GM21367 (cell line): ENCODE results near the gene SH2D4B.
"Not testable (repeated sequence)": the region's sequence is repeated elsewhere in the genome, so short reads cannot be mapped to it uniquely, and the experiment has no call there.

Experiments used
- ATAC-seq: cut with Tn5 transposase; IDR thresholded peaks from one replicate; pipeline ENCODE4 v1.9.1; 2021; ENCODE audit not compliant: unreplicated experiment

Gene SH2D4B

GRCh38 chr10:80542053-80542452 lies 4.4 kb downstream of the SH2D4B start:
- ATAC-seq: no peak

DNA sequence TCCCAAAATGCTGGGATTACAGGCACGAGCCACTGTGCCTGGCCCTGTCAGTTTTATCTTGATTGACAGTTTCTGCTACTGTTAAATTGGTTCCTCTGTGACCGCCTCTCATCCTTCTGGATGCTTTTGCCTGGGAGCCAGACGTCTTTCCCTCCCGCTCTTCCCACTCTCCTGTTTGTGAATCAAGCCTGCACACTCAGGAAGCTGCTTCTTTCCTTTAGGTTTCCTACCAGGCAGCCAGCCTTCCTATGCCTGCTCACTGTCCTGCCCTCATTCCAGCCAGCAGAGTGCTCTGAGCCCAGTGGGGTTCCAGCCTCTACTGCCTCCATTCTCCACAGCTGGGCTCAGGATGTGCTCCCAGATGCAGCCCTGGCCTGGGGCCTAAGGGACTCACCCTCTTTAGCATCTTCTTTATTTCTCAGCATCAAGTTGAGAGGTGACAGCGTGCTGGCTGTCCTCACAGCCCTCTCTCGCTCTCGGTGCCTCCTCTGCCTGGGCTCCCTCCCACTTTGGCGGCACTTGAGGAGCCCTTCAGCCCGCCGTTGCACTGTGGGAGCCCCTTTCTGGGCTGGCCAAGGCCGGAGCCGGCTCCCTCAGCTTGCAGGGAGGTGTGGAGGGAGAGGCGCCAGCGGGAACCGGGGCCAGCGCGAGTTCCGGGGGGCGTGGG lies 5.1 kb downstream of the SH2D4B start:
- ATAC-seq: no peak

DNA sequence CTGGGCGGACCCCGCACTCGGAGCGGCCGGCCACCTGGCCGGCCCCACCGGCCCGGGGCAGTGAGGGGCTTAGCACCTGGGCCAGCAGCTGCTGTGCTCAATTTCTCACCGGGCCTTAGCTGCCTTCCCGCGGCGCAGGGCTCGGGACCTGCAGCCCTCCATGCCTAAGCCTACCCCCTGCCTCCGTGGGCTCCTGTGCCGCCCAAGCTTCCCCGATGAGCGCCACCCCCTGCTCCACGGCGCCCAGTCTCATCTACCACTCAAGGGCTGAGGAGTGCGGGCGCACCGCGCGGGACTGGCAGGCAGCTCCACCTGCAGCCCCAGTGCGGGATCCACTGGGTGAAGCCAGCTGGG lies 5.6 kb downstream of the SH2D4B start:
- not testable (repeated sequence) for ATAC-seq

- no peak for ATAC-seq
Measured at GRCh38 chr10:80544316-80544953, 6.7 kb downstream of the SH2D4B start.

GRCh38 chr10:80545258-80545881 lies 7.7 kb downstream of the SH2D4B start:
- ATAC-seq: no peak

DNA sequence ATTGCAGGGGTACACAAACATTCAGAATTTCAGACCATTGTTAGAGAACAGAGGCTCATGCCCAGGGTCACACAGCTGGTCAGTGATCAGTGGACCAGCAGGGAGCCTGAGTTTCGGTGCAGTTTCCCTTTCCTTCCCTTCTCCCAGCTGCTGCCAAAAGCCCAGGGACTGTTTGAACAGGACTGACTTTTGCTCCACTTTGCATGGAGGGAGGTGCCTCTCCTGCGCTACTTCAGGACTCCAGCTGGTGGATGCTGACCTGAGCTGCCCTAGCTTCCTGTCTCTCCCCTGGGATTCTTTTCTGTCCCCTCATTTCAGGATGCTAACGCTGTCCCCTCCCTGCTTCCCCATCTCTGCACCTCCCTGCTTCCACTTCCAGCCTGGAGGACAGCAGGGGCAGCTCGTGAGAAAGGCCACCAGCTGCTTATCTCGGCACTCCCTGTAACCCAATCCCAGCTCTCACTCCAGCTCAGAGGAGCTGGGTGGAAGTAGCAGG lies 14.5 kb downstream of the SH2D4B start:
- no peak for ATAC-seq

GRCh38 chr10:80553436-80553835 lies 15.7 kb downstream of the SH2D4B start:
- no peak for ATAC-seq

GRCh38 chr10:80554050-80554449 lies 16.3 kb downstream of the SH2D4B start:
- ATAC-seq: no peak

GRCh38 chr10:80555415-80555814 lies 17.7 kb downstream of the SH2D4B start:
- ATAC-seq: no peak

GRCh38 chr10:80561950-80562349 lies 24.2 kb downstream of the SH2D4B start:
- no peak for ATAC-seq

- no peak for ATAC-seq
Measured at GRCh38 chr10:80567292-80567691, 29.6 kb downstream of the SH2D4B start.

DNA sequence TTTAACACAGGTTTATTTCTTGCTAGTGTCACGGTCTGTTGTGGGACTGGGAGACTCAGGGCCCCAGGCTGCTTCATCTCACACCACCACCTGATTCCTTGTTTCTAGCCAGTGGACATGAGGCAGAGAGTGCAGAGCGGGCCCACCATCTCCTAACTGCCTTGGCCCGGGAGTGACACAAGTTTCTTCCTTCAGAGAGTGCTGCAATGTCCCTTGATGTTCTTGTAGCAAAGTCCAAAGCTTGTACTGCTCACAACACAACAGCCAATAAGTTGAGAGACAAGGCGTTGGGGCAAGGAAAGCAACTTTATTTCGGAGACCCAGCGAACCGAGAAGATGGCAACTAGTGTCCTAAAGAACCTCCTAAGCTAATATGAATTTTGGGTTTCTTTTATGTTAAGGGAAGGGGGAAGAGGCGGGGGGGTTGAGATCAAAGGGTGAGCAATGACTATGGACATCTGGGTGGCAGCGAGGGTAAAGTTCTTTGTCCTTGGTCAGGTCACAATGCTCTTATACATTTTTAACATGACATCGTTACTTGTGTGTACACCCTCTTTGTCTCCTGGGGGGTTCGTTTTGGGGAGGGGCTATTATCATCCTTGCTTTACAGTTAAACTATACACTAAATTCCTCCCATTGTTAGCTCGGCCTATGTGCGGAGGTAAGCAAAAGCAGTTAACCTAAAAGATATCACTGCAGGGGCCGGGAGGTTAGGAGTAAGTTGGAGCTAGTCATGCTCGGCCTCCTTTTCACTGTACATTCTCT lies 31.6 kb downstream of the SH2D4B start:
- ATAC-seq: no peak

- no peak for ATAC-seq
Measured at GRCh38 chr10:80571352-80571751, 33.6 kb downstream of the SH2D4B start.

- no peak for ATAC-seq
Measured at GRCh38 chr10:80579181-80579763, 41.6 kb downstream of the SH2D4B start.

- no peak for ATAC-seq
Measured at GRCh38 chr10:80579849-80580637, 42.3 kb downstream of the SH2D4B start.

- ATAC-seq: no peak
Measured at GRCh38 chr10:80580638-80581468, 43.2 kb downstream of the SH2D4B start.

DNA sequence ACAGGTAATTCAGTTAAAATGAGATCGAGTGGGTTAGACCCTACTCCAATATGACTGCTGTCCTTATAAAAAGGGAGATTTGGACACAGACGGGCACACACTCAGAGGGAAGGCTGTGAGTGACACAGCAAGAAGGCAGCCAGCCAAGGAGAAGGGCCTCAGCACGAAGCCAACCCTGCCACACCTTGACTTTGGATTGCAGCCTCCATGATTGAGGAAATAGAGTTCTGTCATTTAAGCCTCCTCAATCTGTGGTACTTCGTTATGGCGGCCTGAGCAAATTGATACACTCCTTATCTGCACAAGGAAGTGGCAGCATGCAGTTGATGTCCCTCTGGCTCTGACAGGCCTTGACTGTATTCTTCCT lies 43.8 kb downstream of the SH2D4B start:
- ATAC-seq: no peak

GRCh38 chr10:80582286-80582960 lies 44.7 kb downstream of the SH2D4B start:
- no peak for ATAC-seq

- no peak for ATAC-seq
Measured at GRCh38 chr10:80583685-80584084, 46.0 kb downstream of the SH2D4B start.
